Measurements from ENCODE around the gene RFC4. TPM values are rescaled to one million over a fixed set of nuclear protein-coding genes. Genes with fewer than 3 reads are reported as not detected.

Gene RFC4
- total and polyA plus RNA-seq, 9 of the 15 experiments (the other 6 are each of a cell fraction or from before 2014, with no cell fraction given) = 105 to 227 (median 180) TPM

GRCh38 chr3:186783731-186784515 is 22.4 kb downstream of the RFC4 start (continued):
- TF ChIP-seq ZFP30 (CRISPR knock-in tag; IDR thresholded peaks at IDR 0.05; ENCODE audit: borderline replicate concordance) (no peak), SMAD3 (CRISPR knock-in tag; conservative IDR thresholded peaks at IDR 0.05) (no peak), ELK3 (CRISPR knock-in tag; IDR thresholded peaks at IDR 0.05) (0 out of 2 replicates have a peak, but pooled peaks have one; percentile 6), DLX4 (CRISPR knock-in tag; IDR thresholded peaks at IDR 0.05) (no peak), EP400 (IDR thresholded peaks at IDR 0.05) (peak; percentile 44), MITF (IDR thresholded peaks at IDR 0.05) (no peak), MEF2A (IDR thresholded peaks at IDR 0.05; ENCODE audit: control insufficient read depth, low read depth, low read length) (no peak), RBM17 (IDR thresholded peaks at IDR 0.05; ENCODE audit: borderline replicate concordance, low read depth, low read length) (no peak), TFAM (CRISPR knock-in tag; conservative IDR thresholded peaks at IDR 0.05) (no peak), ZNF707 (CRISPR knock-in tag; conservative IDR thresholded peaks at IDR 0.05) (no peak), HNRNPK (IDR thresholded peaks at IDR 0.05; ENCODE audit: low read depth, low read length, poor library complexity, severe bottlenecking) (no peak), SIN3B (IDR thresholded peaks at IDR 0.05; ENCODE audit: low read depth) (peak; percentile 61; the same call in 1 of the 2 replicates), TCF3 (CRISPR knock-in tag; IDR thresholded peaks at IDR 0.05) (no peak), NR4A1 (CRISPR knock-in tag; IDR thresholded peaks at IDR 0.05) (no peak), NR4A1 (tag; IDR thresholded peaks at IDR 0.05) (no peak), ZNF311 (CRISPR knock-in tag; IDR thresholded peaks at IDR 0.05) (no peak), ARID3B (CRISPR knock-in tag; IDR thresholded peaks at IDR 0.05; ENCODE audit: borderline replicate concordance) (no peak), E2F8 (IDR thresholded peaks at IDR 0.05; ENCODE audit: low read depth, partially characterized antibody) (no peak), RUNX1 (IDR thresholded peaks at IDR 0.05; ENCODE audit: low read depth) (no peak; the same call in 1 of the 2 replicates)

All from K562 (cell line).